Measurements from ENCODE around the gene ING2.
"Not testable (repeated sequence)": the region's sequence is repeated elsewhere in the genome, so short reads cannot be mapped to it uniquely, and the experiment has no call there.

ING2 gene

DNA sequence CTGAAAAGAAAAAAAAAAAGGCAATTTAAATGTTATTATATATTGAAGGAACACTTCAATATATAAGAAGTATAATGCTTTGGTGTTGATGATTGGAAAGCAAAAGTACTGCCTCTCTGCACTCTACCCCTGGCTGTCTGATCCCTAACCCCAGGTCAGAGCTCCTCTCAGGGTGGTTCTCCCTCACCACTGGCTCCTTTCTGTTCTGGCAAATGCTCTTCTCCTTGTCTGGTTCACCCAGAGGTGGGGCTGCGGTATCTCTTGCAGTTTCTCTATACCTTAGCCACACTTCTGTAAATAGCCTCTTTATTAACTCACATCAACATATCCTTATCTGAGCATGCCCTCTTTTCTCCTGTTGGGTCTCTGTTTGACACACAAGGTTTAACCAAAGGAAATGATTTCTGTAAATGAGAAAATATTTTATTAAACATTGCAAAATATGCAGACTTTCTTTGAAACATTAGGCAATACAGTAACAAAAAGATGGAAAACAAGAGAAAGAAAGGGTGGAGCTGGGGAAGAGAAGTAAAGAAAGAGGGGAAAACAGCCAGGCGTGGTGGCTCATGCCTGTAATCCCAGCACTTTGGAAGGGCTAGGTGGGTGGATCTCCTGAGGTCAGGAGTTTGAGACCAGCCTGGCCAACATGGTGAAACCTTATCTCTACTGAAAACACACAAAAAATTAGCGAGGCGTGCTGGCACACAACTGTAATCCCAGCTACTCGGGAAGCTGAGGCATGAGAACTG, 45.7 kb downstream of the ING2 start:
- no peak for DNase-seq

- DNase-seq = no peak
These were observed 47.7 kb downstream of the ING2 start for GRCh38 chr4:183552274-183553146.

DNA sequence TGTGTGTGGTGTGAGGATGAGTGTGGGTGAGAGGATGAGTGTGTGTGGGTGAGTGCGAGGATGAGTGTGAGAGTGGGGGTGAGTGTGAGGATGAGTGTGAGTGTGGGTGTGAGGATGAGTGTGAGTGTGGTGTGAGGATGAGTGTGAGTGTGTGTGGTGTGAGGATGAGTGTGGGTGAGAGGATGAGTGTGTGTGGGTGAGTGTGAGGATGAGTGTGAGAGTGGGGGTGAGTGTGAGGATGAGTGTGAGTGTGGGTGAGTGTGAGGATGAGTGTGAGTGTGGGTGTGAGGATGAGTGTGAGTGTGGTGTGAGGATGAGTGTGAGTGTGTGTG, 48.3 kb downstream of the ING2 start:
- DNase-seq = not testable (repeated sequence)

DNA sequence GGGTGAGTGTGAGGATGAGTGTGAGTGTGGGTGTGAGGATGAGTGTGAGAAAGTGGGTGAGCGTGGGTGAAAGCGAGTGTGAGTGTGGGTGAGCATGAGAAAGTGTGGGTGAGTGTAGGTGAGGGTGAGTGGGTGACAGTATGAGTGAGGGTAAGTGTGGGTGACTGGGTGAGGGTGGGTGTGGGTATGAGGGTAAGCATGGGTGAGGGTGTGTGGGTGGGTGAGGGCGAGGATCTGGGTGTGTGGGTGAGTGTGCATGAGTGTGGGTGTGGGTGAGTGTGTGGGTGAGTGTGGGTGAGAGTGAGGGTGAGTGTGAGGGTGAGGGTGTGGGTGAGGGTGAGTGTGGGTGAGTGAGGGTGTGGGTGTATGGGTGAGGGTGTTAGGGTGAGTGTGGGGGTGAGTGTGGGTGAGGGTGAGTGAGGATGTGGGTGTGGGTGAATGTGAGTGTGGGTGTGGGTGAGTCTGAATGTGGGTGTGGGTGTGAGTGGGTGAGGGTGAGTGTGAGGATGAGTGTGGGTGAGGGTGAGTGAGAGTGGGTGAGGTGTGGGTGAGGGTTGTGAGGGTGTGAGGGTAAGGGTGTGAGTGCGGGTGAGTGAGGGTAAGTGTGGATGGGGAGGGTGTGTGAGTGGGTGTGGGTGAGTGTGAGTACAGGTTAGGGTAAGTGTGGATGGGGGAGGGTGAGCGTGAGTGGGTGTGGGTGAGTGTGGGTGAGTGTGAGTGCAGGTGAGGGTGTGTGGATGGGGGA, 48.9 kb downstream of the ING2 start:
- no peak for DNase-seq

GRCh38 chr4:183554346-183554686, 49.5 kb downstream of the ING2 start:
- no peak for DNase-seq

GRCh38 chr4:183554878-183555585, 50.2 kb downstream of the ING2 start:
- DNase-seq = no peak

DNA sequence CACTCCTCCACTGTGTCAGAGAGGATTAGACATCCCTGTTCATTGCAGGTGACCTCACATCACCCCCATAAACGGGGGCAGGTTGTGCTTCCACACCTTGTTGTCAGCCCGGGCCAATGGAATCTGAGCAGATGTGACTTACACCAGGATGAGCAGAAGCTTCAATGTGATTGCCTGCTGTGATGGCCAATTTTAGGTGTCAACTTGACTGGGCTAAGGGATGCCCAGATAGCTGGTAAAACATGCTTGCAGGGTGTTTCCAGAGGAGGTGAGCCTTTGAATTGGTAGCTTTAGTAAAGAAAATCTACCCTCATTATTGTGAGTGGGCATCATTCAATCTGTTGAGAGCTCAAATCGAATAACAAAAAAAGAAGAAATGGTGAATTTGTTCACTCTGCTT, 52.1 kb downstream of the ING2 start:
- DNase-seq = no peak

DNA sequence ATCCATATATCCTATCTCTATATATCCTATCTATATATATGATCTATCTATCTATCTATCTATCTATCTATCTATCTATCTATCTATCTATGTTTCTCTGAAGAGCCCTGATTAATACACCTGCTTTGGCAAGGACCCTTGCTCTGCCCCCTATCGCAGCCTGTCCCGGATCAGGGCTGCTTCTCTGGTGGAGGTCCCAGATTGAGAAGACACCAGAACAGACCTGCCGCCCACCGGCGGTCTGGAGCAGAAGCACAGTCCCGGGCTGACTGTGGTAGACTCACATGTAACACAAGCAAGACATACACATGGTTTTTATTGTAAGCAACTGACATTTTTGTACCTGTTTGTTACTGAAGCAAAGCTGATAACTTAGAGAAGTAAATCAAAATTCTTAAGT, 52.8 kb downstream of the ING2 start:
- DNase-seq = no peak

GRCh38 chr4:183558873-183559272, 54.0 kb downstream of the ING2 start:
- no peak for DNase-seq

DNA sequence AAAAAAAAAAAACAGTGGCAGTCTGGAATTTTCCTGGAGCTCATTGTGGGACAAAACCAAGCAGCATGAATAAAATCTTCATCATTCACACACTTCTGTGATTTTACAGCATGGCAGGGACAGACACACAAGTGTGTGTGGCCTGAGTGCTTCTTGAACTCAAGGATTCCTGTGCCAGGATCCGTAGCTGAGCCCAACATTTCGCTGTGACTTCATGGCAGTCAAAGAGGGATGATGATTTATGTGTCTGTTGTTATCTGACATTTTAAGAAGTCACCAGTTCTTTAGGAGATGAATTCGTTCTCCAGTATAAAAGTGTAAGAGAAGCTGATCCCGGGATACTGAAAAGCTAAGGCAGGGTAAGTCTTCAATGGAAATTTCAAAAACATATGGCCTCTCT, 57.0 kb downstream of the ING2 start:
- DNase-seq = no peak
